ENCODE measurements around the gene RTEL1.
"Not testable (repeated sequence)": the region's sequence is repeated elsewhere in the genome, so short reads cannot be mapped to it uniquely, and the experiment has no call there.

The RTEL1 gene

GRCh38 chr20:63652192-63652980, 5.7 kb upstream of the RTEL1 start:
- peak; percentile 47 for DNase-seq

GRCh38 chr20:63653041-63653973, 4.8 kb upstream of the RTEL1 start, which contains the start of gene STMN3:
Gene STMN3, minus strand, starts transcription at chr20:63653424. Its CDS starts 79 bp downstream, at chr20:63653345.
- peak; percentile 77 for DNase-seq

GRCh38 chr20:63653974-63654668, 4.0 kb upstream of the RTEL1 start:
- no peak for DNase-seq

GRCh38 chr20:63655249-63655648, 2.9 kb upstream of the RTEL1 start:
- DNase-seq: no peak

- no peak for DNase-seq
Measured at GRCh38 chr20:63656451-63656850, 1.7 kb upstream of the RTEL1 start.

- DNase-seq: no peak
Measured at GRCh38 chr20:63657260-63657936, 714 bp upstream of the RTEL1 start.

- DNase-seq: no peak
Measured at GRCh38 chr20:63658749-63659187, 656 bp downstream of the RTEL1 start.

GRCh38 chr20:63659370-63659769, 1.3 kb downstream of the RTEL1 start:
- no peak for DNase-seq

GRCh38 chr20:63660174-63660573, 2.1 kb downstream of the RTEL1 start:
- not testable (repeated sequence) for DNase-seq

GRCh38 chr20:63660622-63661021, 2.5 kb downstream of the RTEL1 start:
- no peak for DNase-seq

GRCh38 chr20:63661108-63661507, 3.0 kb downstream of the RTEL1 start:
- DNase-seq: no peak

- no peak for DNase-seq
Measured at GRCh38 chr20:63661959-63662812, 4.1 kb downstream of the RTEL1 start.

- no peak for DNase-seq
Measured at GRCh38 chr20:63662813-63663189, 4.7 kb downstream of the RTEL1 start.

GRCh38 chr20:63663332-63664066, 5.4 kb downstream of the RTEL1 start:
- no peak for DNase-seq

GRCh38 chr20:63664143-63664851, 6.2 kb downstream of the RTEL1 start:
- DNase-seq: no peak

GRCh38 chr20:63664861-63665594, 6.9 kb downstream of the RTEL1 start:
- no peak for DNase-seq

GRCh38 chr20:63665708-63666107, 7.6 kb downstream of the RTEL1 start:
- no peak for DNase-seq

- DNase-seq: no peak
Measured at GRCh38 chr20:63667858-63668257, 9.7 kb downstream of the RTEL1 start.

GRCh38 chr20:63668351-63668750, 10.2 kb downstream of the RTEL1 start:
- DNase-seq: no peak
